H1 (cell line): ENCODE measurements around the gene JMJD1C. TPM values are rescaled to one million over a fixed set of nuclear protein-coding genes. Genes with fewer than 3 reads are reported as not detected.

ENCODE experiments used
- CTCF ChIA-PET: fragments of 300-600 bp; sonication (Branson Sonifier 250); formaldehyde crosslinking; loops from one replicate; lab custom pipeline; 2021; ENCODE audit not compliant: partially characterized antibody; lab: Charles Lee
- POLR2A ChIA-PET: fragments of 300-600 bp; sonication (Branson Sonifier 250); formaldehyde crosslinking; loops from one replicate; lab custom pipeline; 2021; ENCODE audit warnings: inconsistent platforms; ENCODE audit not compliant: partially characterized antibody; lab: Charles Lee
- DNase-seq, 2 experiments: peaks; one replicate each; pipeline versions ENCODE4 v3.0.0 to v3.0.0-alpha.2; 2010 to 2022; ENCODE audit warnings: low spot score in 2 of 2, low read depth in 1 of 2, mixed read lengths in 1 of 2
- FAIRE-seq: peaks from 2 replicates; lab custom pipeline; 2011; peaks lifted over from hg19 to GRCh38; lab: Jason Lieb, UNC
- H2AFZ ChIP-seq: 2 replicates; pipeline ENCODE4 v1.8.1; 2012; ENCODE audit warnings: low read length, inconsistent platforms
- H2AK5ac ChIP-seq: 2 replicates; pipeline ENCODE4 v1.6.1; 2013; ENCODE audit warnings: low read depth, low read length
- H2BK120ac ChIP-seq: replicated peaks from 2 replicates; pipeline ENCODE3; 2013; ENCODE audit warnings: low read depth, low read length, inconsistent platforms
- H2BK12ac ChIP-seq: 2 replicates; pipeline ENCODE4 v1.6.1; 2013; ENCODE audit warnings: low read depth, low read length
- H2BK15ac ChIP-seq: 2 replicates; pipeline ENCODE4 v1.6.1; 2013; ENCODE audit warnings: low read length
- H2BK20ac ChIP-seq: 2 replicates; pipeline ENCODE4 v1.6.1; 2013; ENCODE audit warnings: low read length
- H2BK5ac ChIP-seq: 2 replicates; pipeline ENCODE4 v1.6.1; 2013; ENCODE audit warnings: low read depth, low read length
- H3K14ac ChIP-seq: 2 replicates; pipeline ENCODE4 v1.6.1; 2013; ENCODE audit warnings: inconsistent platforms; ENCODE audit not compliant: insufficient read length
- H3K18ac ChIP-seq: 2 replicates; pipeline ENCODE4 v1.6.1; 2013; ENCODE audit warnings: low read length; ENCODE audit errors: extremely low read depth
- H3K23ac ChIP-seq: 2 replicates; pipeline ENCODE4 v1.6.1; 2013; ENCODE audit warnings: inconsistent platforms; ENCODE audit not compliant: insufficient read length
- H3K23me2 ChIP-seq: 2 replicates; pipeline ENCODE4 v1.6.1; 2013; ENCODE audit warnings: low read depth, low read length
- H3K27ac ChIP-seq: 2 replicates; pipeline ENCODE4 v1.6.1; 2011; ENCODE audit warnings: low read depth, low read length, inconsistent platforms
- H3K27me3 ChIP-seq, 4 experiments: replicated peaks in 1 of 4; 1 replicate in 1 of 4; 2 replicates in 3 of 4; pipeline versions ENCODE4 v1.6.1 to v1.8.1; 2011 to 2013; ENCODE audit warnings: low read length in 3 of 4, mild to moderate bottlenecking in 3 of 4, inconsistent platforms in 2 of 4, mixed read lengths in 2 of 4, moderate library complexity in 1 of 4; ENCODE audit not compliant: control insufficient read depth in 3 of 4, insufficient read depth in 3 of 4; ENCODE audit errors: extremely low read depth in 1 of 4
- H3K36me3 ChIP-seq, 4 experiments: 2 replicates each; pipeline versions ENCODE4 v1.6.1 to v1.8.1; 2011 to 2013; ENCODE audit warnings: mild to moderate bottlenecking in 4 of 4, low read length in 3 of 4, moderate library complexity in 2 of 4, control low read depth in 1 of 4, inconsistent platforms in 1 of 4; ENCODE audit not compliant: insufficient read depth in 4 of 4, control insufficient read depth in 2 of 4
- H3K4ac ChIP-seq: replicated peaks from 2 replicates; pipeline ENCODE3; 2013; ENCODE audit warnings: low read length, low read depth, mixed read lengths, inconsistent platforms; ENCODE audit not compliant: insufficient read length
- H3K4me1 ChIP-seq, 4 experiments: replicated peaks in 1 of 4; 1 replicate in 1 of 4; 2 replicates in 3 of 4; pipeline versions ENCODE4 v1.6.1 to v1.8.1; 2011 to 2013; ENCODE audit warnings: low read length in 3 of 4, inconsistent platforms in 2 of 4, mixed read lengths in 1 of 4; ENCODE audit not compliant: insufficient read depth in 4 of 4, control insufficient read depth in 3 of 4
- H3K4me2 ChIP-seq, 2 experiments: 2 replicates each; pipeline versions ENCODE4 v1.6.1 to v1.8.1; 2011 to 2013; ENCODE audit warnings: low read depth in 2 of 2, low read length in 2 of 2, control low read depth in 1 of 2, inconsistent platforms in 1 of 2, mild to moderate bottlenecking in 1 of 2; ENCODE audit not compliant: insufficient read depth in 1 of 2
- H3K4me3 ChIP-seq, 4 experiments: fragments of 200-600, 300-600 bp in 1 of 4; sonication (generic), shearing (Covaris generic), sonication (Bioruptor Twin) in 1 of 4; 2 replicates each; pipeline versions ENCODE4 v1.5.1 to v1.8.1; 2011 to 2016; ENCODE audit warnings: low read length in 4 of 4, low read depth in 3 of 4, control low read depth in 2 of 4, inconsistent platforms in 2 of 4, mild to moderate bottlenecking in 2 of 4, mixed read lengths in 1 of 4, moderate library complexity in 1 of 4; ENCODE audit not compliant: insufficient read depth in 2 of 4; ENCODE audit errors: extremely low read depth in 1 of 4
- H3K56ac ChIP-seq: replicated peaks from 2 replicates; pipeline ENCODE3; 2013; ENCODE audit warnings: low read depth, mild to moderate bottlenecking, mixed read lengths, low read length, inconsistent platforms; ENCODE audit not compliant: insufficient read length
- H3K79me1 ChIP-seq: 2 replicates; pipeline ENCODE4 v1.6.1; 2013; ENCODE audit warnings: low read depth, low read length, control low read depth
- H3K79me2 ChIP-seq, 2 experiments: 2 replicates each; pipeline versions ENCODE4 v1.6.1 to v1.8.1; 2012 to 2013; ENCODE audit warnings: low read length in 2 of 2, mild to moderate bottlenecking in 2 of 2, inconsistent platforms in 1 of 2; ENCODE audit not compliant: insufficient read depth in 2 of 2, control insufficient read depth in 1 of 2
- H3K9ac ChIP-seq, 4 experiments: replicated peaks in 1 of 4; 1 replicate in 1 of 4; 2 replicates in 3 of 4; pipeline versions ENCODE4 v1.6.1 to v1.8.1; 2011 to 2013; ENCODE audit warnings: low read depth in 3 of 4, low read length in 3 of 4, control low read depth in 2 of 4, mild to moderate bottlenecking in 2 of 4, moderate library complexity in 2 of 4, inconsistent platforms in 1 of 4; ENCODE audit errors: extremely low read depth in 1 of 4
- H3K9me3 ChIP-seq, 2 experiments: 2 replicates each; pipeline versions ENCODE4 v1.6.1 to v1.8.1; 2012 to 2013; ENCODE audit warnings: mild to moderate bottlenecking in 2 of 2, moderate library complexity in 2 of 2, control low read depth in 1 of 2, inconsistent platforms in 1 of 2, low read depth in 1 of 2, low read length in 1 of 2, mixed read lengths in 1 of 2; ENCODE audit not compliant: insufficient read depth in 2 of 2
- H4K20me1 ChIP-seq, 2 experiments: replicated peaks in 1 of 2; 2 replicates each; pipeline versions ENCODE3 to v1.8.1; 2011 to 2013; ENCODE audit warnings: inconsistent platforms in 2 of 2, low read length in 2 of 2, mild to moderate bottlenecking in 1 of 2; ENCODE audit not compliant: insufficient read depth in 2 of 2, control insufficient read depth in 1 of 2
- H4K5ac ChIP-seq: 2 replicates; pipeline ENCODE4 v1.6.1; 2013; ENCODE audit warnings: low read length, low read depth, mixed read lengths, inconsistent platforms; ENCODE audit not compliant: insufficient read length
- H4K8ac ChIP-seq: 2 replicates; pipeline ENCODE4 v1.8.0; 2013; ENCODE audit warnings: mild to moderate bottlenecking, moderate library complexity, low read length, inconsistent platforms; ENCODE audit not compliant: insufficient read depth; ENCODE audit errors: extremely low read depth
- H4K91ac ChIP-seq: replicated peaks from 2 replicates; pipeline ENCODE3; 2013; ENCODE audit warnings: low read length, mixed read lengths, inconsistent platforms; ENCODE audit not compliant: insufficient read length
- ATF2 ChIP-seq: IDR thresholded peaks from 2 replicates; pipeline ENCODE4 v1.6.1; 2012; ENCODE audit warnings: low read length, inconsistent platforms
- BCL11A ChIP-seq, 2 experiments: IDR thresholded peaks; one replicate each; pipeline ENCODE4 v1.6.1; 2011; ENCODE audit warnings: low read depth in 2 of 2, low read length in 2 of 2, mild to moderate bottlenecking in 2 of 2
- CBX5 ChIP-seq: fragments of 300-800, 300-1000 bp; sonication (generic); IDR thresholded peaks from 2 replicates; pipeline ENCODE4 v1.7.1; 2016; ENCODE audit warnings: antibody characterized with exemption, low read length, low read depth
- FOSL1 ChIP-seq: IDR thresholded peaks from 2 replicates; pipeline ENCODE4 v1.6.1; 2011; ENCODE audit warnings: mild to moderate bottlenecking, low read depth, low read length, moderate library complexity; ENCODE audit not compliant: insufficient read depth
- GTF2F1 ChIP-seq: IDR thresholded peaks from 2 replicates; pipeline ENCODE4 v1.6.1; 2012; ENCODE audit warnings: low read depth, low read length, improper control_type of control experiment, borderline replicate concordance
- KDM1A ChIP-seq: fragments of 200-600, 300-600 bp; sonication (generic); IDR thresholded peaks from 2 replicates; pipeline ENCODE4 v1.7.1; 2016; ENCODE audit warnings: mild to moderate bottlenecking, low read length, borderline replicate concordance
- KDM4A ChIP-seq: IDR thresholded peaks from one replicate; pipeline ENCODE4 v1.7.1; 2012; ENCODE audit warnings: low read depth, mild to moderate bottlenecking, moderate library complexity, low read length, inconsistent platforms; ENCODE audit not compliant: severe bottlenecking
- MAFK ChIP-seq: IDR thresholded peaks from 2 replicates; pipeline ENCODE4 v1.6.1; 2012; ENCODE audit warnings: low read depth, mild to moderate bottlenecking, improper control_type of control experiment, low read length
- RAD21 ChIP-seq, 2 experiments: IDR thresholded peaks in 1 of 2; conservative IDR thresholded peaks in 1 of 2; 2 replicates each; pipeline ENCODE4 v1.6.1; 2011; ENCODE audit warnings: low read depth in 2 of 2, low read length in 2 of 2, improper control_type of control experiment in 1 of 2, inconsistent platforms in 1 of 2, mild to moderate bottlenecking in 1 of 2, moderate library complexity in 1 of 2
- RNF2 ChIP-seq: fragments of 200-900, 300-1000 bp; sonication (generic); IDR thresholded peaks from 2 replicates; pipeline ENCODE4 v1.7.1; 2016; ENCODE audit warnings: borderline replicate concordance, low read depth, mild to moderate bottlenecking, antibody characterized with exemption, low read length; ENCODE audit not compliant: poor library complexity, severe bottlenecking; ENCODE audit errors: missing control alignments
- SUZ12 ChIP-seq: fragments of 200-600 bp; sonication (generic); IDR thresholded peaks from 2 replicates; pipeline ENCODE4 v1.6.1; 2012; ENCODE audit warnings: mild to moderate bottlenecking, inconsistent platforms, low read length, moderate library complexity, mixed read lengths
- whole genome bisulfite sequencing, 2 experiments: shearing (Covaris generic) in 1 of 2; methylation state at CpG; one replicate each; pipeline versions ENCODE4 v1.1.6 to v1.1.7; 2013 to 2015; ENCODE audit warnings: low lambda C conversion rate in 2 of 2, mixed read lengths in 2 of 2, inconsistent platforms in 1 of 2, low coverage in 1 of 2, missing lambda C conversion rate in 1 of 2; ENCODE audit not compliant: insufficient replicate concordance in 2 of 2, insufficient coverage in 1 of 2, insufficient read length in 1 of 2; ENCODE audit errors: extremely low coverage in 1 of 2, missing lambda C conversion rate in 1 of 2; 5-methylcytosine and 5-hydroxymethylcytosine counted together
- polyA plus RNA-seq, 7 experiments: library from polyadenylated mRNA; depleted of rRNA in 3 of 7; stranded (reverse) in 5 of 7; unstranded in 2 of 7; fragments of >200 nt in 5 of 7; fragments of 200-250 nt in 2 of 7; gene quantifications; 1 replicate in 5 of 7; 2 replicates in 1 of 7; 4 replicates in 1 of 7; pipeline versions ENCODE4 v1.2.1 to v1.2.3, GENCODE V29; 2011 to 2013; ENCODE audit warnings: missing spikeins in 2 of 7, mixed read lengths in 2 of 7
- total RNA-seq: library from RNA; stranded (reverse); fragmentation: NEBNext Ultra II Directional; extraction: Animal tissue kit (Norgen Biotek cat#: 25700); gene quantifications from 2 replicates; pipeline ENCODE4 v1.2.1, GENCODE V29; 2021

The JMJD1C gene
- total and polyA plus RNA-seq, 2 of the 8 experiments (the other 6 are each of a cell fraction or from before 2014, with no cell fraction given), result 54.5 to 210 TPM

- H4K20me1 ChIP-seq, result peaks cover 0 to 8% of the 10 kb centered on the region in 2 experiments
- no peaks in the 10 kb centered on the region; a peak in 1 of 8 replicates for H3K36me3 ChIP-seq
- CTCF ChIA-PET, result interaction anchor here (0.6 to 1.2 kb wide), 3 partner anchors 53 to 777 kb away, joined by 3 to 4 read pairs (median 3); partner anchors contain the start of gene JMJD1C
- no peak overlapping the region for H3K14ac ChIP-seq
- no peaks in the 10 kb centered on the region for H3K27me3 ChIP-seq
- no peak overlapping the region for H2BK12ac ChIP-seq
- DNase-seq (no peak), FAIRE-seq (no peak)
- no peak overlapping the region for H3K18ac ChIP-seq
- no peak overlapping the region for H2AK5ac ChIP-seq
- H4K8ac ChIP-seq, result no peak overlapping the region
- no peaks in the 10 kb centered on the region; the same call in 1 of the 2 replicates for H3K79me1 ChIP-seq
- POLR2A ChIA-PET, result interaction anchor here (0.7 kb wide), 1 partner anchor 43 kb away, joined by 3 read pairs; no protein-coding TSS in a partner anchor
- H3K4me2 ChIP-seq, result no peak overlapping the region
- no peak overlapping the region for H3K23ac ChIP-seq
- H3K27ac ChIP-seq, result no peak overlapping the region
- H3K4me1 ChIP-seq, result peaks cover 0 to 2% (median 0%) of the 10 kb centered on the region in 4 experiments; a peak in 1 of 7 replicates
- no peak overlapping the region for H2BK20ac ChIP-seq
- H2BK5ac ChIP-seq, result no peak overlapping the region
- no peak overlapping the region for H3K9ac ChIP-seq
- H3K23me2 ChIP-seq, result no peaks in the 10 kb centered on the region
- H4K91ac ChIP-seq, result no peak overlapping the region
- no peak overlapping the region for H4K5ac ChIP-seq
- WGBS, 2 experiments, result 91% methylated on average over 5 of the region's 5 CpGs; no CpG with 5 or more reads in 1 of the 2 experiments
- H3K79me2 ChIP-seq, result peaks cover 3 to 83% of the 10 kb centered on the region in 2 experiments; a peak in 3 of 4 replicates
- no peak overlapping the region for H2BK15ac ChIP-seq
- no peak overlapping the region for H3K4ac ChIP-seq
- H3K56ac ChIP-seq, result no peak overlapping the region
- no peaks in the 10 kb centered on the region for H3K9me3 ChIP-seq
- H2AFZ ChIP-seq, result no peak overlapping the region
- no peak overlapping the region for H2BK120ac ChIP-seq
- no peak overlapping the region for H3K4me3 ChIP-seq
- TF ChIP-seq ATF2 (no peak), BCL11A (IDR thresholded peaks at IDR 0.05; ENCODE audit: low read depth in 2 of 2, low read length in 2 of 2) (no peak), SUZ12 (no peak), GTF2F1 (no peak), KDM4A (no peak), CBX5 (no peak), KDM1A (no peak), MAFK (no peak), RAD21 (IDR thresholded peaks at IDR 0.05 in 1 of 2, conservative IDR thresholded peaks at IDR 0.05 in 1 of 2; ENCODE audit: low read depth in 2 of 2, low read length in 2 of 2) (no peak), FOSL1 (no peak), RNF2 (no peak)
Observed at GRCh38 chr10:63412304-63412703, 53.5 kb downstream of the JMJD1C start.
